HK-2 (cell line): ENCODE data around the gene SLC27A2.

Experiments used
- DNase-seq: peaks from one replicate; pipeline ENCODE4 v3.0.0-alpha.2; 2018; ENCODE audit not compliant: unreplicated experiment

Gene SLC27A2

DNA sequence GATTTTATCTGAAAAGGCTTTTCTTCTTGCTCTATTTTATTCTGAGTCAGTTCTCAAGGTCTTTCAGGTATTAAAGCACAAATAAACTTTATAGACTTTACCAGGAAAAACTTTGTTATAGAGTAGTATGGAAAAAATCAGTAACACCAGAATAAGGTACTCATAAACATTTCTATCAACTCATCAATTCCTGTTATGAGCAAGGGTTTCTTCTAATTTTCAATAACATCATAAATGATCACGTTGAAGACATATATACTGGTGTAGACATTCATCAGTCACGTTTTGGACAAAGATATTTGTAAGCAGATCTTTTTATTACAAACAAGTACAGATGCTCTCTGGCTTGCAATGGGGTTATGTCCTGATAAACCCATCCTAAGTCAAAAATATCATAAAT is 93.1 kb downstream of the SLC27A2 start:
- no peak for DNase-seq

DNA sequence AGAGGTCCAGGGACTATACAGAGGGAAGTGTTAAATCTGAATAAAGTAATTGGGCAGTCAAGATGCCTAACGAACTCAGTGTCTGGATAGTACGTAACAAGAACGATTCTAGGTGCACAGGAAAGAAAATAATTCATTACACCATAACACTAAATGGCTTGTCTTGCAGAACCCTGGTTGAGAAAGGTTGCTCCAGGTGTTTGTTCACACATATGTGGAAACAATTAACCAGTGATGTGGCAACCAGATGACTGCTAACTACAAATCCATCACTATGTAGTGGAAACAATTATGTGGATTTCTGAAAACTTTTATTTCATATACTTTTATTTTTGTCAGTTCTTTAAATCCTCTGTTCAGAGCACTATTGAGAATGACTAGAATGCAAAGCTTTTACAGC is 93.9 kb downstream of the SLC27A2 start:
- no peak for DNase-seq

- no peak for DNase-seq
Measured at GRCh38 chr15:50277370-50277769, 95.4 kb downstream of the SLC27A2 start.

- DNase-seq: no peak
Measured at GRCh38 chr15:50278496-50278895, 96.5 kb downstream of the SLC27A2 start.

- DNase-seq: peak; percentile 38
Measured at GRCh38 chr15:50280271-50280670, 98.3 kb downstream of the SLC27A2 start.

- no peak for DNase-seq
Measured at GRCh38 chr15:50281427-50281826, 99.4 kb downstream of the SLC27A2 start.
